ENCODE data around the gene ARHGAP24.
"Not testable (repeated sequence)": the region's sequence is repeated elsewhere in the genome, so short reads cannot be mapped to it uniquely, and the experiment has no call there.

ARHGAP24 gene

DNA sequence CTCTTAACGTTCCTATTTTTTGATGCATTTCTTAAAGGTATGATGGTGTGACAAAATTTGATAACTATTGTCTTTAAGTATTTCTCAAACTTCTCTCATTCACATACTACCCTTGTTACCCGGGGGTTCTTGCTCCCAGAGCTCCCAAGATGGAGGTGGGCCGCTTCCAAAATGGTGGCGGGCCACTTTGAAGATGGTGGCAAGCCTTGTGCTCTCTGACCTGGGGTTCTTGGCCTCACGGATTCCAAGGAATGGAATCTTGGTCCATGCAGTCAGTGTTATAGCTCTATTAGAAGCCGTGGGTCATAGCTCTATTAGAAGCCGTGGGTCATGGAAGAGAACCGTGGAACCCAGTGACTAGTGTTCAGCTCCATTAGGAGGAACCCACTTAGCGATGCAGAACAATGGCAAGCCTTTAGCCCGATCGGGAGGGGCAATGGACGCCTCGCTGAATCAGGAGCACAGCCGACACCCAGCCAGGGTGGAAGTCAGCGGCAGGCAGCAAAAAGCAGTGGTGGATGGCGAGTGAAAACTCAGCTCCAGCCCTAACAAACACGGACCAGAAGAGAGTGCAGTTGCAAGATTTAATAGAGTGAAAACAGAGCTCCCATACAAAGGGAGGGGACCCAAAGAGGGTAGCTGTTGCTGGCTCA, 481.5 kb downstream of the ARHGAP24 start:
- Histone ChIP-seq H3K36me3 (ENCODE audit: control insufficient read depth in 4 of 4, insufficient read depth in 4 of 4, low read length in 3 of 4) (no peaks in the 10 kb centered on the region), H3K27ac (ENCODE audit: insufficient read depth in 1 of 2, low read depth in 1 of 2, low read length in 2 of 2, poor library complexity in 1 of 2, severe bottlenecking in 2 of 2) (no peak overlapping the region), H3K4me1 (ENCODE audit: control extremely low read depth in 1 of 4, control insufficient read depth in 4 of 4, insufficient read depth in 4 of 4, low read length in 3 of 4) (peaks cover 0 to 7% (median 3%) of the 10 kb centered on the region in 4 experiments), H3K4me3 (ENCODE audit: control insufficient read depth in 1 of 7, extremely low read depth in 1 of 7, insufficient read depth in 4 of 7, low read depth in 2 of 7, low read length in 6 of 7) (no peak overlapping the region), H3K27me3 (replicated peaks in 2 of 5; ENCODE audit: control insufficient read depth in 4 of 5, insufficient read depth in 5 of 5, low read length in 4 of 5) (no peaks in the 10 kb centered on the region), H3K9me3 (ENCODE audit: control extremely low read depth in 1 of 5, control insufficient read depth in 4 of 5, insufficient read depth in 2 of 5, low read depth in 1 of 5, low read length in 4 of 5) (no peaks in the 10 kb centered on the region)
- POLR2A ChIA-PET, result no interaction called here
- DNase-seq, result no peak
- 95% methylated on average over 15 of the region's 17 CpGs for WGBS (ENCODE audit: insufficient coverage)
- CTCF ChIA-PET, result interaction anchor here (1.5 to 2.0 kb wide), 2 partner anchors 9 to 23 kb away, joined by 3 to 6 read pairs; no protein-coding TSS in a partner anchor

- no peak for DNase-seq
- no peaks in the 10 kb centered on the region for H3K27me3 ChIP-seq (replicated peaks in 2 of 5; ENCODE audit: control insufficient read depth in 4 of 5, insufficient read depth in 5 of 5, low read length in 4 of 5)
- no CpG with 5 or more reads among the region's 4 CpGs for WGBS (ENCODE audit: insufficient coverage)
- H3K27ac ChIP-seq (ENCODE audit: insufficient read depth in 1 of 2, low read depth in 1 of 2, low read length in 2 of 2, poor library complexity in 1 of 2, severe bottlenecking in 2 of 2), result no peak overlapping the region
- no peaks in the 10 kb centered on the region for H3K36me3 ChIP-seq (ENCODE audit: control insufficient read depth in 4 of 4, insufficient read depth in 4 of 4, low read length in 3 of 4)
- H3K4me3 ChIP-seq (ENCODE audit: control insufficient read depth in 1 of 7, extremely low read depth in 1 of 7, insufficient read depth in 4 of 7, low read depth in 2 of 7, low read length in 6 of 7), result no peak overlapping the region
- ChIA-PET CTCF (interaction anchor here (1.2 kb wide), 1 partner anchor 165 kb away, joined by 4 read pairs; no protein-coding TSS in a partner anchor), POLR2A (no interaction called here)
- no peaks in the 10 kb centered on the region for H3K9me3 ChIP-seq (ENCODE audit: control extremely low read depth in 1 of 5, control insufficient read depth in 4 of 5, insufficient read depth in 2 of 5, low read depth in 1 of 5, low read length in 4 of 5)
- H3K4me1 ChIP-seq (ENCODE audit: control extremely low read depth in 1 of 4, control insufficient read depth in 4 of 4, insufficient read depth in 4 of 4, low read length in 3 of 4), result peaks cover 0 to 2% (median 0%) of the 10 kb centered on the region in 4 experiments
Measured at GRCh38 chr4:85961887-85962286, 486.9 kb downstream of the ARHGAP24 start.

- Histone ChIP-seq H3K36me3 (ENCODE audit: control insufficient read depth in 4 of 4, insufficient read depth in 4 of 4, low read length in 3 of 4) (no peaks in the 10 kb centered on the region), H3K4me1 (ENCODE audit: control extremely low read depth in 1 of 4, control insufficient read depth in 4 of 4, insufficient read depth in 4 of 4, low read length in 3 of 4) (peaks cover 0 to 2% (median 0%) of the 10 kb centered on the region in 4 experiments), H3K27ac (ENCODE audit: insufficient read depth in 1 of 2, low read depth in 1 of 2, low read length in 2 of 2, poor library complexity in 1 of 2, severe bottlenecking in 2 of 2) (no peak overlapping the region), H3K9me3 (ENCODE audit: control extremely low read depth in 1 of 5, control insufficient read depth in 4 of 5, insufficient read depth in 2 of 5, low read depth in 1 of 5, low read length in 4 of 5) (no peaks in the 10 kb centered on the region), H3K27me3 (replicated peaks in 2 of 5; ENCODE audit: control insufficient read depth in 4 of 5, insufficient read depth in 5 of 5, low read length in 4 of 5) (no peaks in the 10 kb centered on the region), H3K4me3 (ENCODE audit: control insufficient read depth in 1 of 7, extremely low read depth in 1 of 7, insufficient read depth in 4 of 7, low read depth in 2 of 7, low read length in 6 of 7) (no peak overlapping the region)
- POLR2A ChIA-PET, result no interaction called here
- WGBS (ENCODE audit: insufficient coverage), result no CpG with 5 or more reads among the region's 1 CpG
- CTCF ChIA-PET, result interaction anchor here (0.7 to 1.3 kb wide), 4 partner anchors 19 to 189 kb away, joined by 3 to 4 read pairs (median 4); no protein-coding TSS in a partner anchor
- DNase-seq, result no peak
Measured at GRCh38 chr4:85963231-85963630, 488.3 kb downstream of the ARHGAP24 start.

- H3K4me3 ChIP-seq (ENCODE audit: control insufficient read depth in 1 of 7, extremely low read depth in 1 of 7, insufficient read depth in 4 of 7, low read depth in 2 of 7, low read length in 6 of 7), result no peak overlapping the region
- no peak overlapping the region for H3K27ac ChIP-seq (ENCODE audit: insufficient read depth in 1 of 2, low read depth in 1 of 2, low read length in 2 of 2, poor library complexity in 1 of 2, severe bottlenecking in 2 of 2)
- H3K4me1 ChIP-seq (ENCODE audit: control extremely low read depth in 1 of 4, control insufficient read depth in 4 of 4, insufficient read depth in 4 of 4, low read length in 3 of 4), result peaks cover 0 to 2% (median 0%) of the 10 kb centered on the region in 4 experiments
- ChIA-PET POLR2A (no interaction called here), CTCF (interaction anchor here (1.3 kb wide), 1 partner anchor 190 kb away, joined by 4 read pairs; no protein-coding TSS in a partner anchor)
- H3K9me3 ChIP-seq (ENCODE audit: control extremely low read depth in 1 of 5, control insufficient read depth in 4 of 5, insufficient read depth in 2 of 5, low read depth in 1 of 5, low read length in 4 of 5), result no peaks in the 10 kb centered on the region
- no peaks in the 10 kb centered on the region for H3K27me3 ChIP-seq (replicated peaks in 2 of 5; ENCODE audit: control insufficient read depth in 4 of 5, insufficient read depth in 5 of 5, low read length in 4 of 5)
- no peaks in the 10 kb centered on the region for H3K36me3 ChIP-seq (ENCODE audit: control insufficient read depth in 4 of 4, insufficient read depth in 4 of 4, low read length in 3 of 4)
- no peak for DNase-seq
Measured at GRCh38 chr4:85964298-85964697, 489.3 kb downstream of the ARHGAP24 start.

DNA sequence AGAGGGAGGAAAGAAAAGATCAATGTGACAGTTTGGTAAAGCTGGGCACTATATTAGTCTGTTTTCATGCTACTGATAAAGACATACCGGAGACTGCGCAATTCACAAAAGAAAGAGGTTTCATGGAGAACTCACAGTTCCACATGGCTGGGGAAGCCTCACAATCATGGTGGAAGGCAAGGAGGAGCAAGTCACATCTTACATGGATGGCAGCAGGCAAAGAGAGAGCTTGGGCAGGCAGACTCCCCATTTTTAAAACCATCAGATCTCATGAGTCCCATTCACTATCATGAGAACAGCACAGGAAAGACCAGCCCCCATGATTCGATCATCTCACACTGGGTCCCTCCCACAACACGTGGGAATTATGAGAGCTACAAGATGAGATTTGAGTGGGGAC, 490.1 kb downstream of the ARHGAP24 start:
- H3K9me3 ChIP-seq (ENCODE audit: control extremely low read depth in 1 of 5, control insufficient read depth in 4 of 5, insufficient read depth in 2 of 5, low read depth in 1 of 5, low read length in 4 of 5); H3K4me3 ChIP-seq (ENCODE audit: control insufficient read depth in 1 of 7, extremely low read depth in 1 of 7, insufficient read depth in 4 of 7, low read depth in 2 of 7, low read length in 6 of 7); H3K27me3 ChIP-seq (replicated peaks in 2 of 5; ENCODE audit: control insufficient read depth in 4 of 5, insufficient read depth in 5 of 5, low read length in 4 of 5); H3K27ac ChIP-seq (ENCODE audit: insufficient read depth in 1 of 2, low read depth in 1 of 2, low read length in 2 of 2, poor library complexity in 1 of 2, severe bottlenecking in 2 of 2); H3K36me3 ChIP-seq (ENCODE audit: control insufficient read depth in 4 of 4, insufficient read depth in 4 of 4, low read length in 3 of 4); DNase-seq; H3K4me1 ChIP-seq (ENCODE audit: control extremely low read depth in 1 of 4, control insufficient read depth in 4 of 4, insufficient read depth in 4 of 4, low read length in 3 of 4); POLR2A ChIA-PET: not testable (repeated sequence)
- CTCF ChIA-PET, result interaction anchor here (1.0 to 1.4 kb wide), 2 partner anchors 9 to 35 kb away, joined by 3 to 6 read pairs; no protein-coding TSS in a partner anchor
- WGBS (ENCODE audit: insufficient coverage), result 100% methylated on average over 1 of the region's 4 CpGs

DNA sequence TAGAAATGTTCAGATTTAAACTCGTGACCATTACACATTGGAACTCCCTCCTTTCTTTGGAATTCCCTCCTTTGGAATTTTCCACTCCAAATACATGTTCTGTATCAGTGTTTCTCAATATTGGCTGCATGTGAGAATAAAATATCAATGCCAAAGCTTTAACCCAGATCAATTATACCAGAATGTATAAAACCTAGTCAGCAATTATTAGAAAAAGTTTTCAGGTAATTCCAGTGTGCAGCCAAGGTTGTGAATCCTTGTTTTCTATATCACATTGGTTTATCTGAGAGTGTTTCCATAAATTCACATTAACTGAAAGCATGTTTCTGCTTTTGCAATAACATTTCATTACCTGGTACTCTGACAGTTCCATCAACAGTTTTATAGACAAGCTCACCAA, 490.6 kb downstream of the ARHGAP24 start:
- peaks cover 0 to 2% (median 0%) of the 10 kb centered on the region in 4 experiments for H3K4me1 ChIP-seq (ENCODE audit: control extremely low read depth in 1 of 4, control insufficient read depth in 4 of 4, insufficient read depth in 4 of 4, low read length in 3 of 4)
- no peaks in the 10 kb centered on the region for H3K27me3 ChIP-seq (replicated peaks in 2 of 5; ENCODE audit: control insufficient read depth in 4 of 5, insufficient read depth in 5 of 5, low read length in 4 of 5)
- DNase-seq, result no peak
- H3K27ac ChIP-seq (ENCODE audit: insufficient read depth in 1 of 2, low read depth in 1 of 2, low read length in 2 of 2, poor library complexity in 1 of 2, severe bottlenecking in 2 of 2), result no peak overlapping the region
- ChIA-PET CTCF (interaction anchor here (1.0 to 1.4 kb wide), 2 partner anchors 9 to 35 kb away, joined by 3 to 6 read pairs; no protein-coding TSS in a partner anchor), POLR2A (no interaction called here)
- no peaks in the 10 kb centered on the region for H3K9me3 ChIP-seq (ENCODE audit: control extremely low read depth in 1 of 5, control insufficient read depth in 4 of 5, insufficient read depth in 2 of 5, low read depth in 1 of 5, low read length in 4 of 5)
- no CpG with 5 or more reads among the region's 1 CpG for WGBS (ENCODE audit: insufficient coverage)
- no peak overlapping the region for H3K4me3 ChIP-seq (ENCODE audit: control insufficient read depth in 1 of 7, extremely low read depth in 1 of 7, insufficient read depth in 4 of 7, low read depth in 2 of 7, low read length in 6 of 7)
- H3K36me3 ChIP-seq (ENCODE audit: control insufficient read depth in 4 of 4, insufficient read depth in 4 of 4, low read length in 3 of 4), result no peaks in the 10 kb centered on the region

- no CpG with 5 or more reads among the region's 2 CpGs for WGBS (ENCODE audit: insufficient coverage)
- Histone ChIP-seq H3K9me3 (ENCODE audit: control extremely low read depth in 1 of 5, control insufficient read depth in 4 of 5, insufficient read depth in 2 of 5, low read depth in 1 of 5, low read length in 4 of 5) (no peaks in the 10 kb centered on the region), H3K36me3 (ENCODE audit: control insufficient read depth in 4 of 4, insufficient read depth in 4 of 4, low read length in 3 of 4) (no peaks in the 10 kb centered on the region), H3K4me3 (ENCODE audit: control insufficient read depth in 1 of 7, extremely low read depth in 1 of 7, insufficient read depth in 4 of 7, low read depth in 2 of 7, low read length in 6 of 7) (no peak overlapping the region), H3K27ac (ENCODE audit: insufficient read depth in 1 of 2, low read depth in 1 of 2, low read length in 2 of 2, poor library complexity in 1 of 2, severe bottlenecking in 2 of 2) (no peak overlapping the region), H3K4me1 (ENCODE audit: control extremely low read depth in 1 of 4, control insufficient read depth in 4 of 4, insufficient read depth in 4 of 4, low read length in 3 of 4) (peaks cover 0 to 2% (median 0%) of the 10 kb centered on the region in 4 experiments), H3K27me3 (replicated peaks in 2 of 5; ENCODE audit: control insufficient read depth in 4 of 5, insufficient read depth in 5 of 5, low read length in 4 of 5) (no peaks in the 10 kb centered on the region)
- ChIA-PET POLR2A (no interaction called here), CTCF (interaction anchor here (1.4 kb wide), 1 partner anchor 10 kb away, joined by 6 read pairs; no protein-coding TSS in a partner anchor)
- peak in 2 of 3 donors; percentile 6 to 23 for DNase-seq
Measured at GRCh38 chr4:85966373-85966772, 491.4 kb downstream of the ARHGAP24 start.

All from common myeloid progenitor, CD34-positive (primary cell).